Panc1 (cell line): ENCODE results near the gene GPR107. TPM values are rescaled to one million over a fixed set of nuclear protein-coding genes. Genes with fewer than 3 reads are reported as not detected.

ENCODE experiments used
- ATAC-seq: fragments of 200-7000 bp; cut with Tn5 transposase; 2 replicates; pipeline ENCODE4 v1.9.1; 2020; ENCODE audit warnings: mild to moderate bottlenecking, moderate library complexity
- BruUV-seq: library from RNA; stranded (reverse); fragments of 400-500 nt; replicated peaks from 2 replicates; lab custom pipeline; 2021; lab: Mats Ljungman, UMichigan
- CTCF ChIA-PET: fragments of 300-600 bp; sonication (Branson Sonifier 250); formaldehyde crosslinking; loops from one replicate; lab custom pipeline; 2022; ENCODE audit warnings: antibody characterized with exemption; lab: Charles Lee
- POLR2A ChIA-PET: fragments of 300-600 bp; sonication (Branson Sonifier 250); formaldehyde crosslinking; loops from one replicate; lab custom pipeline; 2022; ENCODE audit warnings: antibody characterized with exemption; lab: Charles Lee
- DNase-seq: peaks from one replicate; pipeline ENCODE4 v3.0.0-alpha.2; 2010; ENCODE audit warnings: low read depth, low spot score
- H3K27ac ChIP-seq: 2 replicates; pipeline ENCODE4 v1.5.1; 2011; ENCODE audit warnings: mild to moderate bottlenecking, low read length, inconsistent platforms
- H3K27me3 ChIP-seq: fragments of 200-500 bp; sonication (Bioruptor generic); 2 replicates; pipeline ENCODE4 v1.6.0; 2014; ENCODE audit warnings: low read length, inconsistent platforms; ENCODE audit not compliant: control insufficient read depth, insufficient read depth
- H3K36me3 ChIP-seq: fragments of 200-500 bp; sonication (Bioruptor generic); 2 replicates; pipeline ENCODE4 v1.5.1; 2014; ENCODE audit warnings: inconsistent platforms, mild to moderate bottlenecking, low read length, moderate library complexity; ENCODE audit not compliant: control insufficient read depth, insufficient read depth
- H3K4me1 ChIP-seq: 2 replicates; pipeline ENCODE4 v1.5.1; 2011; ENCODE audit warnings: inconsistent platforms, mild to moderate bottlenecking, low read length, moderate library complexity; ENCODE audit not compliant: control insufficient read depth, insufficient read depth
- H3K4me3 ChIP-seq, 2 experiments: 2 replicates each; pipeline ENCODE4 v1.5.1; 2011 to 2012; ENCODE audit warnings: low read depth in 2 of 2, low read length in 2 of 2, mild to moderate bottlenecking in 2 of 2, inconsistent platforms in 1 of 2, moderate library complexity in 1 of 2
- H3K9me3 ChIP-seq: fragments of 200-500 bp; sonication (Bioruptor generic); 2 replicates; pipeline ENCODE4 v1.5.1; 2014; ENCODE audit warnings: low read depth, mild to moderate bottlenecking, inconsistent platforms, low read length, moderate library complexity; ENCODE audit not compliant: control insufficient read depth, insufficient read depth
- POLR2AphosphoS5 ChIP-seq: IDR thresholded peaks from 2 replicates; pipeline ENCODE4 v1.6.1; 2012; ENCODE audit warnings: mild to moderate bottlenecking, low read depth, low read length, moderate library complexity
- SIN3A ChIP-seq: IDR thresholded peaks from 2 replicates; pipeline ENCODE4 v1.6.1; 2012; ENCODE audit warnings: low read depth, mild to moderate bottlenecking, low read length, moderate library complexity, borderline replicate concordance; ENCODE audit not compliant: insufficient read depth
- TCF7L2 ChIP-seq: IDR thresholded peaks from 2 replicates; pipeline ENCODE4 v1.6.1; 2011; ENCODE audit warnings: mild to moderate bottlenecking, low read depth, low read length, inconsistent platforms
- in situ Hi-C: cut with HindIII; loops from 2 replicates; pipeline ENCODE4 v1.10.0; 2016; ENCODE audit warnings: low sequenced_read_pairs, low pct_unique_long_range_greater_than_20kb
- intact Hi-C: fragments of 100-400 bp; cut with micrococcal nuclease; formaldehyde crosslinking; loops from one replicate; pipeline ENCODE4 v1.10.0; 2022; ENCODE audit not compliant: unreplicated experiment
- total RNA-seq: library from RNA; stranded (reverse); gene quantifications from one replicate; pipeline ENCODE4 v1.2.1, GENCODE V29; 2021; ENCODE audit not compliant: unreplicated experiment
- TF ChIP-seq, protein P1 (sequence below), 2 experiments: IDR thresholded peaks; 2 replicates each; pipeline ENCODE4 v1.6.1; 2011 to 2012; ENCODE audit warnings: low read depth in 2 of 2, control low read depth in 1 of 2, low read length in 1 of 2, mild to moderate bottlenecking in 1 of 2, moderate library complexity in 1 of 2; ENCODE audit not compliant: insufficient read depth in 1 of 2
- TF ChIP-seq, protein P2 (sequence below): fragments of 450-650 bp; IDR thresholded peaks from 2 replicates; pipeline ENCODE4 v1.5.1; 2017; ENCODE audit warnings: mild to moderate bottlenecking

Gene GPR107
- total RNA-seq, 1 experiment from 2014 or later: 43.0 TPM

DNA sequence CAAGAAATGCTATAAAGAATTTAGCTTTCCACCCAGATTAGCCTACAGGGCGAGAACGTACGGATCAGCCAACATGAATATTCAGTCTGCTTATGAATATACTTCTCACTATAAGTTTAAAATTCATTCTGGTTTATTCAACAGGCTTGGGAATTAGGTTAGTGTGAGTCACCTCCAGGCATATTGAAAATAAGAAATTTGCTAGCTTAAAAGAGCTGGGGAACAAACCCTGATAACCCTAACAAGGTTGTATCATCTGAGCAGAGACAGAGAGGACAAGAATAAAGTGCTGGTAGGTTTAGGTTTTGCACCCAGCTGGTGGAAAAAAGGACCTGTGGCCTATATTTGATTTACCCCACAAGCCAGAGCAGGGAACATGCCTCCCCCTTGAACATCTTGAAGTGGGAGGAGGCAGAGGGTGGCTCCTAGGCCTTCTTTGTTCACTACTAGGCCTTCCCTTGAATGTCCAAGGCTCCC lies 23.0 kb upstream of the GPR107 start:
- no peak for TF ChIP-seq POLR2AphosphoS5
- TF ChIP-seq, protein P1, sequence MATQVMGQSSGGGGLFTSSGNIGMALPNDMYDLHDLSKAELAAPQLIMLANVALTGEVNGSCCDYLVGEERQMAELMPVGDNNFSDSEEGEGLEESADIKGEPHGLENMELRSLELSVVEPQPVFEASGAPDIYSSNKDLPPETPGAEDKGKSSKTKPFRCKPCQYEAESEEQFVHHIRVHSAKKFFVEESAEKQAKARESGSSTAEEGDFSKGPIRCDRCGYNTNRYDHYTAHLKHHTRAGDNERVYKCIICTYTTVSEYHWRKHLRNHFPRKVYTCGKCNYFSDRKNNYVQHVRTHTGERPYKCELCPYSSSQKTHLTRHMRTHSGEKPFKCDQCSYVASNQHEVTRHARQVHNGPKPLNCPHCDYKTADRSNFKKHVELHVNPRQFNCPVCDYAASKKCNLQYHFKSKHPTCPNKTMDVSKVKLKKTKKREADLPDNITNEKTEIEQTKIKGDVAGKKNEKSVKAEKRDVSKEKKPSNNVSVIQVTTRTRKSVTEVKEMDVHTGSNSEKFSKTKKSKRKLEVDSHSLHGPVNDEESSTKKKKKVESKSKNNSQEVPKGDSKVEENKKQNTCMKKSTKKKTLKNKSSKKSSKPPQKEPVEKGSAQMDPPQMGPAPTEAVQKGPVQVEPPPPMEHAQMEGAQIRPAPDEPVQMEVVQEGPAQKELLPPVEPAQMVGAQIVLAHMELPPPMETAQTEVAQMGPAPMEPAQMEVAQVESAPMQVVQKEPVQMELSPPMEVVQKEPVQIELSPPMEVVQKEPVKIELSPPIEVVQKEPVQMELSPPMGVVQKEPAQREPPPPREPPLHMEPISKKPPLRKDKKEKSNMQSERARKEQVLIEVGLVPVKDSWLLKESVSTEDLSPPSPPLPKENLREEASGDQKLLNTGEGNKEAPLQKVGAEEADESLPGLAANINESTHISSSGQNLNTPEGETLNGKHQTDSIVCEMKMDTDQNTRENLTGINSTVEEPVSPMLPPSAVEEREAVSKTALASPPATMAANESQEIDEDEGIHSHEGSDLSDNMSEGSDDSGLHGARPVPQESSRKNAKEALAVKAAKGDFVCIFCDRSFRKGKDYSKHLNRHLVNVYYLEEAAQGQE (IDR thresholded peaks at IDR 0.05; ENCODE audit: insufficient read depth in 1 of 2, low read depth in 2 of 2, low read length in 1 of 2): no peak
- TF ChIP-seq TCF7L2: no peak
- TF ChIP-seq, protein P2, sequence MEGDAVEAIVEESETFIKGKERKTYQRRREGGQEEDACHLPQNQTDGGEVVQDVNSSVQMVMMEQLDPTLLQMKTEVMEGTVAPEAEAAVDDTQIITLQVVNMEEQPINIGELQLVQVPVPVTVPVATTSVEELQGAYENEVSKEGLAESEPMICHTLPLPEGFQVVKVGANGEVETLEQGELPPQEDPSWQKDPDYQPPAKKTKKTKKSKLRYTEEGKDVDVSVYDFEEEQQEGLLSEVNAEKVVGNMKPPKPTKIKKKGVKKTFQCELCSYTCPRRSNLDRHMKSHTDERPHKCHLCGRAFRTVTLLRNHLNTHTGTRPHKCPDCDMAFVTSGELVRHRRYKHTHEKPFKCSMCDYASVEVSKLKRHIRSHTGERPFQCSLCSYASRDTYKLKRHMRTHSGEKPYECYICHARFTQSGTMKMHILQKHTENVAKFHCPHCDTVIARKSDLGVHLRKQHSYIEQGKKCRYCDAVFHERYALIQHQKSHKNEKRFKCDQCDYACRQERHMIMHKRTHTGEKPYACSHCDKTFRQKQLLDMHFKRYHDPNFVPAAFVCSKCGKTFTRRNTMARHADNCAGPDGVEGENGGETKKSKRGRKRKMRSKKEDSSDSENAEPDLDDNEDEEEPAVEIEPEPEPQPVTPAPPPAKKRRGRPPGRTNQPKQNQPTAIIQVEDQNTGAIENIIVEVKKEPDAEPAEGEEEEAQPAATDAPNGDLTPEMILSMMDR: no peak
- TF ChIP-seq SIN3A: no peak
- peak; percentile 42; the same call in 1 of the 2 replicates for ATAC-seq
- DNase-seq: no peak
- Histone ChIP-seq H3K9me3 (no peaks in the 10 kb centered on the region; the same call in 1 of the 2 replicates), H3K36me3 (no peaks in the 10 kb centered on the region), H3K4me1 (peaks cover 41% of the 10 kb centered on the region), H3K4me3 (no peak overlapping the region), H3K27me3 (no peaks in the 10 kb centered on the region), H3K27ac (0 out of 2 replicates have a peak overlapping the region, but pooled peaks have one; percentile 48)
- intact Hi-C loops (loop anchor here (10.0 kb wide), 1 partner anchor 146 kb away; no protein-coding TSS in a partner anchor), in situ Hi-C loops (no loop called here)
- ChIA-PET POLR2A (no interaction called here), CTCF (no interaction called here)
- no TSS peak for BruUV-seq

DNA sequence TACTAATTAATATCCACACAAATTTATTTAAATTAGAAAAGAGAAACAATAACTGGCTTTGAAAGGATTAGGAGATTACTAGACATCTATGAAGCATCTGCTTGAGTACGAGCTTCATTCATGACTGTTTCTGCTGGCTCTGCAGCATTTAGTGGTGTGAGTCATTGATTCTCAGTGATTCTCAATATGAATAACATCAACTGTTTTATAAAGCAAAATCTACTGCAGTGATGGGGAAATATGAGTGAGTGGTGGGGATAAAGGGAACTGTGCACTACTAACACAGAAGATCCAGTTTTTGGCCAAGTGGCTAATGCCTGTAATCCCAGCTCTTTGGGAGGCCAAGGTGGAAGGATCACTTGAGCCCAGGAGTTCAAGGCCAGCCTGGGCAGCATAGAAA lies 19.1 kb upstream of the GPR107 start:
- no peak overlapping the region for H3K4me3 ChIP-seq
- no peaks in the 10 kb centered on the region for H3K27me3 ChIP-seq
- ATAC-seq (no peak; the same call in 1 of the 2 replicates), DNase-seq (no peak)
- no TSS peak for BruUV-seq
- TF ChIP-seq, protein P1 (IDR thresholded peaks at IDR 0.05; ENCODE audit: insufficient read depth in 1 of 2, low read depth in 2 of 2, low read length in 1 of 2): no peak
- TF ChIP-seq, protein P2: no peak
- TF ChIP-seq SIN3A (no peak), POLR2AphosphoS5 (no peak), TCF7L2 (no peak)
- intact Hi-C loops (loop anchor here (10.0 kb wide), 1 partner anchor 150 kb away; no protein-coding TSS in a partner anchor), in situ Hi-C loops (no loop called here)
- H3K36me3 ChIP-seq: no peaks in the 10 kb centered on the region
- H3K27ac ChIP-seq: no peak overlapping the region
- ChIA-PET POLR2A (no interaction called here), CTCF (no interaction called here)
- peaks cover 35% of the 10 kb centered on the region for H3K4me1 ChIP-seq
- H3K9me3 ChIP-seq: no peaks in the 10 kb centered on the region
